GM18870 (cell line): ENCODE measurements around the gene ZYG11A.

Source experiments
- ATAC-seq: cut with Tn5 transposase; IDR thresholded peaks from one replicate; pipeline ENCODE4 v1.9.1; 2021; ENCODE audit warnings: moderate library complexity; ENCODE audit not compliant: unreplicated experiment

Gene ZYG11A

DNA sequence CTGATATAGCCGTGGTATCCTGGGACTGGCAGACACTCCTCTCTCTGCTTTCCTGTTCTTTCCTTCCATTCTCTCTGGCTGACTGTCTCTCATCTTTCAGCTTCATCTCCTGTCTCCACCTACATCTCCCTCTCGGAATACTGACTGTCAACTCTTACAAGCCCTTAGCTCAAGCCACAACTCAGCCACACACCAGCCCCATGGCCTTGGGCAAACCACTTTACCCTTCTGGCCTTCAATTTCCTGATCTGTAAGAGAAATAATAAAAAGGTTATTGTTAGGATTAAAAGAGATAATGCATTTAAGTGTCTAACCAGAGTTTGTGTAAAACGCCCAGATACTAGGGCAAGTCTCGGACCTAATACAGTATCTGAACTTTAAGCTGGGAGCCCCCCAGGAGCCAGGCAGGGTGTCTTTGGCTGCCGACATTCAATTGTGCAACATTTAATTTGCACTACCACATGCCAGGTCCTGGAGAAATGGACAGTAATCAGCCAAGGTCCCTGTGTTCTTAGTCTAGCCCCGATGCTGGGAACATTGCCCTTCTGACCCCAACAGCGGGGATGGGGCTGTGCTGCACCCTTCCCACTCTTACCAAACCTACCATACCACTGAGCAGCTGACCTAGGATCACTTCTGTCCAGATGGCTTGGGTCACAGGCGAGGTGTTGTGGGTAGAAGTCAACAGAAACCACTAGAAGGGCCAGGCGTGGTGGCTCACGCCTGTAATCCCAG lies 73.8 kb downstream of the ZYG11A start:
- ATAC-seq: no peak

DNA sequence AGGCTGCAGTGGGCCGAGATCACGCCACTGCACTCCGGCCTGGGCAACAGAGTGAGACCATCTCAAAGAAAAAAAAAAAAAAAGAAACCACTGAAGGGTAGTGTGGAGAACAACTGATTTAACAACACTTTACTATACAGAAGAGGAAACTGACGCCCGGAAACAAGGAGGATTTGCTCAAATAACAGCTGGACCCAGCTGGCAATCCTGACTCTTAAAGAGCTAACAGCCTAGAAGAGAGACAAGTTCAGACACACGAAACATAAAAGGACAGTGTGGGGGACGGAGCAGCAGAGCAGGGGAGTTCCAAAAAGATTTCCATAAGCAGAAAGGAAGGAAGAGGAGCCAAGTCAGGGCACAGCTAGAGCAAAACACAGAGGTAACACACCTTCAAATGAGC lies 74.6 kb downstream of the ZYG11A start:
- ATAC-seq: no peak

- no peak for ATAC-seq
Observed at GRCh38 chr1:52917581-52917980, 75.0 kb downstream of the ZYG11A start.

- no peak for ATAC-seq
Observed at GRCh38 chr1:52918201-52918600, 75.6 kb downstream of the ZYG11A start.

GRCh38 chr1:52919051-52919722 lies 76.6 kb downstream of the ZYG11A start:
- ATAC-seq: no peak

GRCh38 chr1:52919723-52920483 lies 77.3 kb downstream of the ZYG11A start:
- ATAC-seq: no peak

GRCh38 chr1:52920791-52921291 lies 78.3 kb downstream of the ZYG11A start:
- no peak for ATAC-seq

GRCh38 chr1:52925571-52926005 lies 83.0 kb downstream of the ZYG11A start:
- ATAC-seq: no peak

DNA sequence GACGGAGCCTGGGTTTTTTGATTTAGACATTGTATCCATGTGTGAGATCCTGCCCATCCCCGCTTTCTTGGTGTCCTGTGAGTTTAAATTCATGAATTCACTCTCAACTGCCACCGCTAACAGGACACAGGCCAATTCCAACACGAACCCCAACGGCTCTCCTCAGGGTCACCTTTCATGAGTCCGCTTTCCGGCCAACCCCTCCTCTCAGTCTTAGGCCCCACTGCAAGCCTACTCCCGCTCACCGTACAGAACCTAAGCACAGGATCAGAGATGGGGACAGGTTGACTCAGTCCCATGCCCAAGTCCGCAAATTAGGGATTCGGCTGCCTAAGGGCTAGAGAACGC lies 84.3 kb downstream of the ZYG11A start:
- ATAC-seq: no peak

- ATAC-seq: no peak
Observed at GRCh38 chr1:52927212-52928014, 84.9 kb downstream of the ZYG11A start, which contains the start of gene SCP2. SCP2 (plus strand) TSS chr1:52927276; CDS start chr1:52927397, 121 bp downstream.

GRCh38 chr1:52928015-52928404 lies 85.5 kb downstream of the ZYG11A start:
- no peak for ATAC-seq

DNA sequence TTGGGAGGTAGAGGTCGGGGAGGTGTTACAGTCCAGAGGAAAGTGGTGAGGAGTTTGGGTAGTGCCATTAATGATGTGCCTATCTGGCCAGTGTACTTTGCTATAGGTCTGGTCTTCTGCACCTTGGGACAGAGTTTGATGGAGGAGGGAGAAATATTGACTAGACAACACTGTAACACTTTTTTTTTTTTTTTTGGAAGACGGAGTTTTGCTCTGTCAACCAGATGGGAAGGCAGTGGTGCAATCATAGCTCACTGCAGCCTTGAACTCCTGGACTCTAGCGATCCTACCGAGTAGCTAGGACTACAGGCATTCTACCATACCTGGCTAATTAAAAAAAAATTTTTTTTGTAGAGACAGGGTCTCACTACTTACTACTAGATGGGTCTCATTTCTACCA lies 86.5 kb downstream of the ZYG11A start:
- ATAC-seq: no peak

- ATAC-seq: no peak
Observed at GRCh38 chr1:52937433-52938182, 95.0 kb downstream of the ZYG11A start.

- no peak for ATAC-seq
Observed at GRCh38 chr1:52938183-52938451, 95.6 kb downstream of the ZYG11A start.

- ATAC-seq: no peak
Observed at GRCh38 chr1:52943876-52944416, 101.4 kb downstream of the ZYG11A start.

DNA sequence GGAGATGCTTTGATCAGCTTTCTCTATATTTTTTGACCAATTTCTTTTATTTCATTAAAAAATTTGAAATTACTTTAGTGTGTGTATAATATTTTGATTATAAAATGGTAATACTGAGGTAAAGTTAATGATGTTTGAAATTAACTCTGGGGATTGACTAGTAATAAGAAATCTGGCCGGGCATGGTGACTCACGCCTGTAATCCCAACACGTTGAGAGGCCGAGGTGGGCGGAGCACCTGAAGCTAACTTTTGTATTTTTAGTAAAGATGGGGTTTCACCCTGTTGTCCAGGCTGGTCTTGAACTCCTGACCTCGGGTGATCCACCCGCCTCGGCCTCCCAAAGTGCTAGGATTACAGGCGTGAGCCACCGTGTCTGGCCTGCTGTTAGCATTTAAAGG lies 102.0 kb downstream of the ZYG11A start:
- ATAC-seq: no peak
